ENCODE data around the gene SCFD2.
"Not testable (repeated sequence)": the region's sequence is repeated elsewhere in the genome, so short reads cannot be mapped to it uniquely, and the experiment has no call there.

Gene SCFD2

GRCh38 chr4:53189011-53189410, 176.8 kb downstream of the SCFD2 start:
- DNase-seq (ENCODE audit: low read depth in 2 of 2) = no peak

GRCh38 chr4:53186714-53187358, 179.0 kb downstream of the SCFD2 start:
- DNase-seq (ENCODE audit: low read depth in 2 of 2) = no peak

DNA sequence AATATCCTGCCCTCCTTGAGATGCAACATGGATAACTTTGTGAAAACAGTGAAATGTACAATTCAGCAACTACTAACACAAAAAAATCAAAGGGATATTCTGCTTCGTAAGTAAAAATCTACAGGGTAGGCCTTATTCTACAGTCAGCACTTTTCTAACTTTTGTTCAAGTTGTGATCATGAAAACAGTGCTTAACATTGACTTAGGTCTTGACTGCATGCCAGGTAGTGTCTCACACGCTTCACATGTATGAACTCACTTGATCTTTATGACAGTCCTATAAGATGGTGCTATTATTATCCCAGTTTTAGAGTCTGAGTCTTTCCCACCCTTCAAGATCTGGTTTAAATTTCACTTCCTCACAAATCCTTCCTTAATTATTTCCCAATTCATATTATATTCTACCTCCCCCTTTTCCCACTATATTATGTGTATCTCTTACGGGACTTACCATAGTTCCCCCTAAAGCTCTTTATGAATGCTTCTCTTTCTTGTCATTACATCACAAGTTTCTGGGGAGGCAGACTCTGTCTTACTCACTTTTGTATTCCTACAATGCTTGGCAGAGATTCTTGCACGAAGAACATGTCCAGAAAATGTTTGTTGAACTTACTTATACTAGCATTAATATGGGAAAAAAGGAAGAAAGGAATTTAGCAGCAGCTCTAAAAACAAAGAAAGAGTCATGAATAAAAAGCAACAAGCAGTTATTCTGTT, 179.8 kb downstream of the SCFD2 start:
- no peak for DNase-seq (ENCODE audit: low read depth in 2 of 2)

DNA sequence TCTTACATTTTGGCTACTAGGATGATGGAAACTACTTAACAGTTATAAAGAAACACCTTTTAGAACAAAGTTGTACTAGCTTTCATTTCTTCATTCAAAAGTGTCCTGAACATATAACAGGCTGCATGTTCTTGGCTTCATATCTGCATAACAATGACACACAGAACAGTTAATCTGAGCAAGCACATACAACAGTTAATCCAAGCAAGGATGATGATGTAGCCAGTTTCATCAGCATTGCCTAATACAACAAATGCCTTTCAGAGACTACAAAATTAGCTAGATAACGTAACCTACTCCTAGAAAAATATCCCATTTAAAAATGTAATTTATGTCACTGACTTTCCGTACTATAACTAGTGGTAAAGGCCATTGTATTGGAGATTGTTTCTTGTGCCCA, 182.1 kb downstream of the SCFD2 start:
- DNase-seq (ENCODE audit: low read depth in 2 of 2) = no peak

- DNase-seq (ENCODE audit: low read depth in 2 of 2) = not testable (repeated sequence)
These were observed 188.1 kb downstream of the SCFD2 start for GRCh38 chr4:53177751-53178150.

DNA sequence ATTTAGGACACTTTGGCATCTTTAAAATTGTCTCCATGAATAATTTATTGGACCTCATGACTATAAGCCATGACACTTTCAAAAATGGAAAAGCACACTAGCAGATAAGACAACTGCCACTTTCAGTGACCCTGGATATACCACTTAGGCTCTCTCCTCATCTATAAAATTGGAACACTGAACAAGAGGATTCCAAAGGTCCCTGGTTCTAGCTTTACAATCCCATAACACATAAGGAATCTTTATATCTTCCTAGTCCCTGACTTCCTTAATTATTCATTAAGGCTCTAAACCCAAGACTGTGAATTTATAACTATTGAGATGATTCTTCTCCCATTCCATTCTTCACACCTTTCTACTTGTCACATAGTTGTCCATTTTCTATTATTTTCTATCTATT, 190.2 kb downstream of the SCFD2 start:
- DNase-seq (ENCODE audit: low read depth in 2 of 2) = no peak

DNA sequence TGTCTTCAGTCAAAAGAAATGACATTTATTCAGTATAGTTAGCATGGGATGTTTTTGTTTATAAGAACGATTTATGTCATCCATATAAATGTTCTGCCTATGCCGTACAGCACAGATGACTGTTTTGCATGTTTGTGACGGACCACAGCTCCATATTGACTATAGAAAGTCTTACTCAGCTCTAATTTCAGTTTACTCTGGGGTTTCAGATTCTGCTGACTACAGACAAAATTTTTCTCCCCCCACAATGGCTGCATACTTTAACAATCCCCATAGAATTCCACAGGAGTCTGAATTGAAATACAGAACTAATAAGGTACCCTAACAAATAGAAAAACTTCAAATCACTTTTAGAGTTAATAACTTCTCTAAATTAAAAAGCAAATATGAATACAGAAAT, 191.0 kb downstream of the SCFD2 start:
- no peak for DNase-seq (ENCODE audit: low read depth in 2 of 2)

GRCh38 chr4:53173576-53173975, 192.3 kb downstream of the SCFD2 start:
- DNase-seq (ENCODE audit: low read depth in 2 of 2) = no peak

DNA sequence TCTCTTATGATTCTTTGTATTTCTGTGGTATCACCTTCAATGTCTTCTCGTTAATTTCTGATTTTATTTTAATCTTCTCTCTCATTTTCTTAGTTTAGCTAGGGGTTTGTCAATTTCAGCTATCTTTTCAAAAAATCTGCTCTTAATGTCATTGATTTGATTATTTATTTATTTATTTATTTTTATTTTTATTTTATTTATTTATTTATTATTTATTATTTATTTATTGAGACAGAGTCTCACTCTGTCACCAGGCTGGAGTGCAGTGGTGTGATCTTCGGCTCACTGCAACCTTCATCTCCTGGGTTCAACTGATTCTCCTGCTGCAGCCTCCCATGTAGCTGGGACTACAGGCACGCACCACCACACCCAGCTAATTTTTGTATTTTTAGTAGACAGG, 194.1 kb downstream of the SCFD2 start:
- DNase-seq (ENCODE audit: low read depth in 2 of 2) = no peak

DNA sequence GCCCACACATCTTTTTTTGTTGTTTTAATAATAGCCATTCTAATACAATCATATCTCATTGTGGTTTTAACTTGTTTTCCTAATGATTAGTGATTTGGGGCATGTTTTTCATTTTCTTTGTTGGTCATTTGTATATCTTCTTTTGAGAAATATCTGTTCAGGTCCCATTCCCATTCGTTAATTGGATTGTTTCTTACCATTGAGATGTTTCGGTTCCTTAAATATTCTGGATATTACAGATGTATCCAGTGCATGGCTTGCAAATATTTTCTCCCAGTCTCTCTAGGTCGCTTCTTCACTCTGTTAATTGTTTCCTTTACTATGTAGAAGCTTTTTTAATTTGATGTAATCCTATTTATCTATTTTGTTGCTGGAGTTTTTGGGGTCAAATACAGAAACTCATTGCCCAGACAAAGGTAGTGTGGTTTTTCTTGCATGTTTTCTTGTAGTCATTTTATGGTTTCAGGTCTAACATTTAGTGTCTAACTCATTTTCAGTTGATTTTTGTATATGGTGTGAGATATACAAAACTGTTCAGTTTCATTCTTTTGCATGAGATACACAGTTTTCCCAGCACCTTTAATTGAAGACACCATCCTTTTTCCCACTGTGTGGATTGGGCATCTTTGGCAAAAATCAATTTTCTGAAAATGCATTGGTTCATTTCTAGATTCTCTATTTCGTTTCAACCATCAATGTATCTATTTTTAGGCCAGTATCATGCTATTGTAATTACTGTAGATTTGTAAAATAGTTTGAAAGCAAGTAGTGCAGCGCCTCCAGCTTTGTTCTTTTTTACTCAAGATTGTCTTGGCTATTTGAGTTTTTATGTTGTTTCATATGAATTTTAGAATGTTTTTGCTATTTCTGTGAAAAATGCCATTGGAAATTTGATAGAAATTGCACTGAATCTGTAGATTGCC, 195.9 kb downstream of the SCFD2 start:
- DNase-seq (ENCODE audit: low read depth in 2 of 2) = no peak

DNA sequence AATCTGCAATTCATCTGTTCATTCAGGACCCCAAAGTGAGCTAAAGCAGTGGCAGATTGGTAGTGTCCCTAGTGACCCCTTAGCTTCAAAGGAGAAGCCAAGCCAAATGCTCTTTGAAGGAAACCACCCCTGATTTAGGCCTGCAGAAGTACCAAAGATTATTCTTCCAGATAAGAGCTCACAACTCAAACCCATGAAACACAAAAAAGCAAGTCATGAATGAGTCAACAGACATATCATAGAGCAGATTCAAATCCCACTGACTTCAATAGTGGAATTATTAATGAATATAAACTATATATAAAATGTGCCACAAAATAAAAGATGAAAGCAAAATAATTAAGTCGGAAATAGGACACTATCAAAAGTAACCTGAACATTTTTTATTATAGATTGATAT, 197.6 kb downstream of the SCFD2 start:
- no peak for DNase-seq (ENCODE audit: low read depth in 2 of 2)

DNA sequence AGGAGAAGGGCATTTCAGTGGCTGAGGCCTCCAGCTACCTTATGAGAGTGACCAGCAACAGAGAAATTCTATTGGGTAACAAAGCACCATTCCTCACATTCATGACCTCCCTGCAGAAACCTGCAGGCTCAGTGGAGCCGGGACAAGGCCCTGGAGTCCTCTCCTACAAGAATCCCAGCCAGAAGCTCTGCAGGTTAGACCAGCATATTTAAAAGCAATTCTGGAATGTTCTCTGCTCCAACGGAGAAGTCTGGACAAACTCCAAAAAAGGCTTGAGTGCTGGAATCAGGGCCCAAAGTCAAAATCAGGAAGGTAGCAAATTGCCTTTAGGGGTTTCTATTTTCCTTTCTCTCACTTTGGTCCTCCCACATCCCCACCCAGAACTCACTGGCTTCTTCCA, 202.9 kb downstream of the SCFD2 start:
- no peak for DNase-seq (ENCODE audit: low read depth in 2 of 2)

GRCh38 chr4:53161787-53162433, 204.0 kb downstream of the SCFD2 start:
- DNase-seq (ENCODE audit: low read depth in 2 of 2) = no peak

- no peak for DNase-seq (ENCODE audit: low read depth in 2 of 2)
These were observed 204.6 kb downstream of the SCFD2 start for GRCh38 chr4:53161051-53161786.

GRCh38 chr4:53156896-53157295, 209.0 kb downstream of the SCFD2 start:
- DNase-seq (ENCODE audit: low read depth in 2 of 2) = no peak

- DNase-seq (ENCODE audit: low read depth in 2 of 2) = no peak
These were observed 213.4 kb downstream of the SCFD2 start for GRCh38 chr4:53152467-53152866.

- no peak for DNase-seq (ENCODE audit: low read depth in 2 of 2)
These were observed 214.4 kb downstream of the SCFD2 start for GRCh38 chr4:53151489-53151788.

DNA sequence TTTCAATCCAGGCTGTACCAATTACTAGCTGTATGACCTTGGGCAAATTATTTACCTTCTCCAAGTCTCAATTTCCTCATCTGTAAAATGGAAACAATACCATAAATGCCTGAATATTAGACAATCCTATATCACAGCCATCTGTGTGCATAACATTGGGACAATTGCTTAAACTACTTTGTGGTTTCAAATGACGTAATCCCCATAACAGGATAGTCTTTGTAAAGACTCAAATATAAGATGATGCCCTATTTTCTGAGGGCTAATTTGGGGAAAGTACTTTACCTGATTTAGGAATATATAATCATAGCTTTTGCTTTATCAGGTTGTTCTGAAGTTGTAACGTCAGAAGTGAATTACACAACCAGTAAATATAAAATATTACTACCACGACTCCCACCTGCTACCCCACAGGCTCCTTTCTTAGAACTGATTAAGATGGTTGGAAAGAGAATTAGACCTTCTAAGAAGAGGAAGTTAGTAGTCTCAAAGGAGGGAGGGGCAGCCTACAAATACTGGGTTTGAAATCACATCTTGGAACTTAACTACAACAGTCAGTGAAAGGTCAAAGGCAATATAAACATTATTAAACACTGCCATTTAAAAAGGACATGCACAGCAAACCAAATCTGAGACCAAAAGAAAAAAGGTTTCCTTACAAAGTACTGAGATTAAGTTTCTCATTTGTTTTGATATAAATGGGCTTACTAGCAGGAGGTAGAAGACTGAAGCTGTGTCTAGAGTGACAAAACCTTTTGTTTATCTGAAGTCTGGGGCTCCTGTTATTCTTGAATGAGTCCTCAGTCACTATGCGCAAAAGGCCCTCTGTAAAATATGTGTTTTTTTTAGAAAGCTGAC, 215.0 kb downstream of the SCFD2 start:
- no peak for DNase-seq (ENCODE audit: low read depth in 2 of 2)

GRCh38 chr4:53147711-53148110, 218.2 kb downstream of the SCFD2 start:
- DNase-seq (ENCODE audit: low read depth in 2 of 2) = no peak

DNA sequence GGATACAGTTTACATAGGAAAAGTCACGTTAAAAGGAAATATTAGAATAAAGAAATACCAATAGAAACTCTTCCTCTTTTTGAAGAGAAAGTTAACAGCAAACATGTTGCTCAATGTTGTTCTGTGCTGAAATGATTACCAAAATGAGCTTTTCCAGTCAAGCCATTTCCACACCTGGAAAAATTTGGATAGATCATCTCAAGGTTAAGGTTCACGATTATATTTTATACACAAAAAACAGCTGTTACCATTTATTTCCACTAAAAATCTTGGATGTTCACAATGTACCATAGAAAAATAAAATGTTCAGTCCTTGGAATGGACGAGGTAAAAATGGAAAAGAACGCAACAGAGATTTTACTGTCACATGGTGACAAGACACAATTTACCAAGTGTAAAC, 218.7 kb downstream of the SCFD2 start:
- no peak for DNase-seq (ENCODE audit: low read depth in 2 of 2)

GRCh38 chr4:53141308-53141707, 224.6 kb downstream of the SCFD2 start:
- DNase-seq (ENCODE audit: low read depth in 2 of 2) = no peak
